H9 (cell line): ENCODE data around the gene ZNF10. TPM values are rescaled to one million over a fixed set of nuclear protein-coding genes. Genes with fewer than 3 reads are reported as not detected.

Source experiments
- DNase-seq: peaks from one replicate; pipeline ENCODE4 v3.0.0-alpha.2; 2017
- H2AFZ ChIP-seq: one replicate; pipeline ENCODE4 v1.6.1; 2013; ENCODE audit warnings: mild to moderate bottlenecking, low read length, control low read depth, moderate library complexity
- H2AK5ac ChIP-seq: 2 replicates; pipeline ENCODE4 v1.6.1; 2013; ENCODE audit warnings: low read length, control low read depth, mixed read lengths; ENCODE audit not compliant: insufficient read length
- H2BK120ac ChIP-seq: one replicate; pipeline ENCODE4 v1.6.1; 2013; ENCODE audit warnings: low read depth, mild to moderate bottlenecking, low read length, control low read depth, inconsistent platforms; ENCODE audit not compliant: poor library complexity, severe bottlenecking
- H2BK12ac ChIP-seq: 2 replicates; pipeline ENCODE4 v1.6.1; 2013; ENCODE audit warnings: low read length, control low read depth, mixed read lengths, low read depth; ENCODE audit not compliant: insufficient read length
- H2BK15ac ChIP-seq: 2 replicates; pipeline ENCODE4 v1.6.1; 2013; ENCODE audit warnings: low read depth, low read length, control low read depth
- H2BK20ac ChIP-seq: one replicate; pipeline ENCODE4 v1.6.1; 2013; ENCODE audit warnings: low read depth, mild to moderate bottlenecking, low read length, control low read depth, inconsistent platforms; ENCODE audit not compliant: poor library complexity, severe bottlenecking
- H2BK5ac ChIP-seq: 2 replicates; pipeline ENCODE4 v1.6.1; 2013; ENCODE audit warnings: low read length, control low read depth, mixed read lengths; ENCODE audit not compliant: insufficient read length
- H3K14ac ChIP-seq: 2 replicates; pipeline ENCODE4 v1.6.1; 2013; ENCODE audit warnings: low read length, control low read depth; ENCODE audit not compliant: insufficient read depth
- H3K18ac ChIP-seq: 2 replicates; pipeline ENCODE4 v1.6.1; 2013; ENCODE audit warnings: low read depth, mild to moderate bottlenecking, mixed read lengths, low read length, control low read depth; ENCODE audit not compliant: insufficient read length
- H3K23ac ChIP-seq: 2 replicates; pipeline ENCODE4 v1.6.1; 2013; ENCODE audit warnings: low read length, control low read depth, mixed read lengths, low read depth; ENCODE audit not compliant: insufficient read length
- H3K23me2 ChIP-seq: 2 replicates; pipeline ENCODE4 v1.6.1; 2013; ENCODE audit warnings: low read depth, mild to moderate bottlenecking, mixed read lengths, low read length, control low read depth; ENCODE audit not compliant: insufficient read length, poor library complexity, severe bottlenecking
- H3K27ac ChIP-seq: 2 replicates; pipeline ENCODE4 v1.5.1; 2013; ENCODE audit warnings: low read length, control low read depth, mixed read lengths, low read depth; ENCODE audit not compliant: insufficient read length
- H3K27me3 ChIP-seq: 2 replicates; pipeline ENCODE4 v1.6.1; 2013; ENCODE audit warnings: low read length, control low read depth, inconsistent platforms; ENCODE audit not compliant: insufficient read depth
- H3K4ac ChIP-seq: 2 replicates; pipeline ENCODE4 v1.6.1; 2013; ENCODE audit warnings: low read depth, mild to moderate bottlenecking, control low read depth, inconsistent platforms, low read length, moderate library complexity
- H3K4me1 ChIP-seq: 2 replicates; pipeline ENCODE4 v1.6.1; 2013; ENCODE audit warnings: low read length, control low read depth, inconsistent platforms; ENCODE audit not compliant: insufficient read depth
- H3K4me2 ChIP-seq: 2 replicates; pipeline ENCODE4 v1.6.1; 2013; ENCODE audit warnings: low read length, control low read depth, mixed read lengths; ENCODE audit not compliant: insufficient read length, insufficient read depth
- H3K56ac ChIP-seq: 2 replicates; pipeline ENCODE4 v1.6.1; 2013; ENCODE audit warnings: low read depth, mild to moderate bottlenecking, mixed read lengths, low read length, control low read depth; ENCODE audit not compliant: insufficient read length
- H3K79me1 ChIP-seq: 2 replicates; pipeline ENCODE4 v1.6.1; 2013; ENCODE audit warnings: low read depth, mild to moderate bottlenecking, moderate library complexity, low read length, control low read depth, inconsistent platforms; ENCODE audit not compliant: insufficient read depth, poor library complexity, severe bottlenecking
- H3K79me2 ChIP-seq: 2 replicates; pipeline ENCODE4 v1.6.1; 2013; ENCODE audit warnings: low read length, control low read depth, inconsistent platforms; ENCODE audit not compliant: insufficient read depth
- H3K9ac ChIP-seq: 2 replicates; pipeline ENCODE4 v1.6.1; 2013; ENCODE audit warnings: low read length, control low read depth, mixed read lengths; ENCODE audit not compliant: insufficient read length; ENCODE audit errors: extremely low read depth
- H3K9me3 ChIP-seq: one replicate; pipeline ENCODE4 v1.6.1; 2013; ENCODE audit warnings: low read depth, low read length, inconsistent platforms; ENCODE audit not compliant: control insufficient read depth
- H3T11ph ChIP-seq: one replicate; pipeline ENCODE4 v1.6.1; 2013; ENCODE audit warnings: mild to moderate bottlenecking, low read length, control low read depth, inconsistent platforms
- H4K20me1 ChIP-seq: one replicate; pipeline ENCODE4 v1.6.1; 2013; ENCODE audit not compliant: control insufficient read depth, insufficient read length, insufficient read depth
- H4K5ac ChIP-seq: 2 replicates; pipeline ENCODE4 v1.6.1; 2013; ENCODE audit warnings: low read depth, mild to moderate bottlenecking, mixed read lengths, low read length, control low read depth; ENCODE audit not compliant: insufficient read length
- H4K8ac ChIP-seq: replicated peaks from 2 replicates; pipeline ENCODE4 v1.6.1; 2013; ENCODE audit warnings: low read length, control low read depth, mixed read lengths, low read depth; ENCODE audit not compliant: insufficient read length
- H4K91ac ChIP-seq: 2 replicates; pipeline ENCODE4 v1.6.1; 2013; ENCODE audit warnings: low read depth, mild to moderate bottlenecking, moderate library complexity, mixed read lengths, low read length, control low read depth; ENCODE audit not compliant: insufficient read length
- H3K27ac Mint-ChIP-seq, 3 experiments: 2 replicates in 2 of 3; 3 replicates in 1 of 3; pipeline ENCODE4 v1.8.0; 2020 to 2021; ENCODE audit warnings: mixed read lengths in 3 of 3, mild to moderate bottlenecking in 1 of 3, moderate library complexity in 1 of 3
- H3K27me3 Mint-ChIP-seq: 2 replicates; pipeline ENCODE4 v1.8.0; 2021; ENCODE audit warnings: low read depth, mild to moderate bottlenecking, moderate library complexity, mixed read lengths
- H3K36me3 Mint-ChIP-seq, 3 experiments: 2 replicates in 2 of 3; 3 replicates in 1 of 3; pipeline ENCODE4 v1.8.0; 2020 to 2021; ENCODE audit warnings: low read depth in 3 of 3, mixed read lengths in 3 of 3; ENCODE audit not compliant: insufficient read depth in 1 of 3
- H3K4me1 Mint-ChIP-seq, 2 experiments: 2 replicates each; pipeline ENCODE4 v1.8.0; 2020; ENCODE audit warnings: mixed read lengths in 2 of 2
- H3K4me3 Mint-ChIP-seq, 2 experiments: 2 replicates in 1 of 2; 3 replicates in 1 of 2; pipeline ENCODE4 v1.8.0; 2020 to 2021; ENCODE audit warnings: mild to moderate bottlenecking in 2 of 2, mixed read lengths in 2 of 2, moderate library complexity in 1 of 2
- H3K9me3 Mint-ChIP-seq, 2 experiments: 2 replicates in 1 of 2; 3 replicates in 1 of 2; pipeline ENCODE4 v1.8.0; 2020; ENCODE audit warnings: mild to moderate bottlenecking in 2 of 2, mixed read lengths in 2 of 2, moderate library complexity in 1 of 2
- CTCF ChIP-seq: fragments of 200-600 bp; sonication (generic); conservative IDR thresholded peaks from 3 replicates; pipeline ENCODE4 v1.8.0; 2021; ENCODE audit warnings: antibody characterized with exemption, mild to moderate bottlenecking
- WGBS: extraction: QIAGEN DNeasy Blood & Tissue Kit; methylation state at CpG from one replicate; pipeline ENCODE4 v1.1.7; 2013; ENCODE audit warnings: missing lambda C conversion rate, low lambda C conversion rate, mixed read lengths; ENCODE audit not compliant: insufficient read length; ENCODE audit errors: extremely low coverage; 5-methylcytosine and 5-hydroxymethylcytosine counted together
- total RNA-seq: library from RNA; stranded (reverse); gene quantifications from 2 replicates; pipeline ENCODE4 v1.2.1, GENCODE V29; 2021

The ZNF10 gene
- total RNA-seq, 1 experiment from 2014 or later, result 15.3 TPM

- H3K27me3 ChIP-seq, result no peaks in the 10 kb centered on the region
- Mint-ChIP-seq H3K27me3 (peaks cover 6% of the 10 kb centered on the region; the same call in 1 of the 2 replicates), H3K4me3 (no peak overlapping the region)
Measured at GRCh38 chr12:133108150-133108549, 22.3 kb upstream of the ZNF10 start.

More at GRCh38 chr12:133108150-133108549, 22.3 kb upstream of the ZNF10 start:
- no peak overlapping the region for H3K4me2 ChIP-seq
- no peak overlapping the region for H3K4ac ChIP-seq
- no peak overlapping the region for H3K14ac ChIP-seq
- H2AFZ ChIP-seq, result no peak overlapping the region
- peaks cover 2% of the 10 kb centered on the region for H3K79me1 ChIP-seq
- Mint-ChIP-seq H3K9me3 (peaks cover 92 to 97% of the 10 kb centered on the region in 2 experiments), H3K4me1 (no peaks in the 10 kb centered on the region), H3K36me3 (peaks cover 82 to 92% (median 92%) of the 10 kb centered on the region in 3 experiments), H3K27ac (no peak overlapping the region)
- H3K18ac ChIP-seq, result no peak overlapping the region
- H2BK20ac ChIP-seq, result no peak overlapping the region
- H4K20me1 ChIP-seq, result no peaks in the 10 kb centered on the region
- no peak overlapping the region for H3K23ac ChIP-seq
- H2BK12ac ChIP-seq, result no peak overlapping the region
- TF ChIP-seq CTCF, result no peak
- H3K9me3 ChIP-seq, result peaks cover 86% of the 10 kb centered on the region
- no peak overlapping the region for H2BK120ac ChIP-seq
- H4K91ac ChIP-seq, result no peak overlapping the region
- H4K5ac ChIP-seq, result no peak overlapping the region
- no peaks in the 10 kb centered on the region for H3K79me2 ChIP-seq
- DNase-seq, result no peak
- no peak overlapping the region for H2BK5ac ChIP-seq
- no peak overlapping the region for H3T11ph ChIP-seq
- no peaks in the 10 kb centered on the region for H3K4me1 ChIP-seq
- H2AK5ac ChIP-seq, result no peak overlapping the region
- WGBS, result no CpG with 5 or more reads among the region's 2 CpGs
- no peak overlapping the region for H3K9ac ChIP-seq
- no peak overlapping the region for H3K56ac ChIP-seq
- H2BK15ac ChIP-seq, result no peak overlapping the region
- no peak overlapping the region for H4K8ac ChIP-seq
- H3K27ac ChIP-seq, result no peak overlapping the region
- no peaks in the 10 kb centered on the region for H3K23me2 ChIP-seq
